HEK293 (cell line): ENCODE data around the gene MIS12.
A peak's percentile ranks its signal among the peaks of the same experiment; 100 is the strongest.

ENCODE experiments used
- AEBP2 ChIP-seq: fragments of 450-650 bp; formaldehyde crosslinking; IDR thresholded peaks from 2 replicates; pipeline ENCODE4 v1.5.1; 2016; ENCODE audit warnings: missing biosample characterization, missing genetic modification characterization, borderline replicate concordance
- EGR2 ChIP-seq: fragments of 450-650 bp; formaldehyde crosslinking; IDR thresholded peaks from 2 replicates; pipeline ENCODE4 v1.5.1; 2016; ENCODE audit warnings: low read depth, missing biosample characterization, missing genetic modification characterization
- GLI2 ChIP-seq: fragments of 450-650 bp; formaldehyde crosslinking; IDR thresholded peaks from 2 replicates; pipeline ENCODE4; 2017; ENCODE audit warnings: missing biosample characterization, missing genetic modification characterization, low read depth, borderline replicate concordance
- GLIS1 ChIP-seq: fragments of 450-650 bp; formaldehyde crosslinking; IDR thresholded peaks from 2 replicates; pipeline ENCODE4 v1.5.1; 2016; ENCODE audit warnings: missing biosample characterization, missing genetic modification characterization
- KLF8 ChIP-seq: fragments of 450-650 bp; formaldehyde crosslinking; IDR thresholded peaks from 2 replicates; pipeline ENCODE4 v1.5.1; 2016; ENCODE audit warnings: missing biosample characterization, missing genetic modification characterization
- ZBTB17 ChIP-seq: fragments of 450-650 bp; formaldehyde crosslinking; IDR thresholded peaks from 2 replicates; pipeline ENCODE4 v1.5.1; 2016; ENCODE audit warnings: missing biosample characterization, missing genetic modification characterization
- ZFP37 ChIP-seq: fragments of 450-650 bp; formaldehyde crosslinking; IDR thresholded peaks from 2 replicates; pipeline ENCODE4 v1.5.1; 2016; ENCODE audit warnings: missing biosample characterization, missing genetic modification characterization
- ZNF155 ChIP-seq: fragments of 450-650 bp; formaldehyde crosslinking; IDR thresholded peaks from 2 replicates; pipeline ENCODE4 v1.5.1; 2016; ENCODE audit warnings: missing biosample characterization, missing genetic modification characterization
- ZNF2 ChIP-seq: fragments of 450-650 bp; formaldehyde crosslinking; IDR thresholded peaks from 2 replicates; pipeline ENCODE4 v1.5.1; 2016; ENCODE audit warnings: missing biosample characterization, missing genetic modification characterization
- ZNF211 ChIP-seq: fragments of 450-650 bp; formaldehyde crosslinking; IDR thresholded peaks from 2 replicates; pipeline ENCODE4 v1.5.1; 2016; ENCODE audit warnings: low read depth, missing biosample characterization, missing genetic modification characterization
- ZNF214 ChIP-seq: fragments of 450-650 bp; formaldehyde crosslinking; IDR thresholded peaks from 2 replicates; pipeline ENCODE4 v1.5.1; 2017; ENCODE audit warnings: missing biosample characterization, mild to moderate bottlenecking, missing genetic modification characterization, borderline replicate concordance
- ZNF23 ChIP-seq: fragments of 450-650 bp; formaldehyde crosslinking; IDR thresholded peaks from 2 replicates; pipeline ENCODE4 v1.5.1; 2016; ENCODE audit warnings: missing biosample characterization, missing genetic modification characterization, borderline replicate concordance
- ZNF335 ChIP-seq: fragments of 450-650 bp; formaldehyde crosslinking; conservative IDR thresholded peaks from 2 replicates; pipeline ENCODE4 v1.5.1; 2016; ENCODE audit warnings: missing biosample characterization, missing genetic modification characterization
- ZNF423 ChIP-seq: fragments of 450-650 bp; formaldehyde crosslinking; IDR thresholded peaks from 2 replicates; pipeline ENCODE4 v1.5.1; 2016; ENCODE audit warnings: missing biosample characterization, missing genetic modification characterization
- ZNF433 ChIP-seq: fragments of 450-650 bp; formaldehyde crosslinking; IDR thresholded peaks from 2 replicates; pipeline ENCODE4 v1.5.1; 2016; ENCODE audit warnings: missing biosample characterization, missing genetic modification characterization, low read depth
- ZNF530 ChIP-seq: fragments of 450-650 bp; formaldehyde crosslinking; IDR thresholded peaks from 2 replicates; pipeline ENCODE4 v1.5.1; 2016; ENCODE audit warnings: low read depth, missing biosample characterization, missing genetic modification characterization
- ZNF555 ChIP-seq: fragments of 450-650 bp; formaldehyde crosslinking; conservative IDR thresholded peaks from 2 replicates; pipeline ENCODE4 v1.5.1; 2017; ENCODE audit warnings: missing biosample characterization, mild to moderate bottlenecking, missing genetic modification characterization, inconsistent platforms
- ZNF585B ChIP-seq: fragments of 450-650 bp; formaldehyde crosslinking; IDR thresholded peaks from 2 replicates; pipeline ENCODE4 v1.5.1; 2016; ENCODE audit warnings: missing biosample characterization, missing genetic modification characterization
- ZNF626 ChIP-seq: fragments of 450-650 bp; sonication (Bioruptor Pico); formaldehyde crosslinking; IDR thresholded peaks from 2 replicates; pipeline ENCODE4 v1.5.1; 2018; ENCODE audit warnings: missing biosample characterization, missing genetic modification characterization, inconsistent platforms
- ZNF670 ChIP-seq: fragments of 450-650 bp; formaldehyde crosslinking; IDR thresholded peaks from 2 replicates; pipeline ENCODE4 v1.5.1; 2016; ENCODE audit warnings: missing biosample characterization, missing genetic modification characterization, low read depth
- ZNF707 ChIP-seq: fragments of 450-650 bp; formaldehyde crosslinking; IDR thresholded peaks from 2 replicates; pipeline ENCODE4 v1.5.1; 2016; ENCODE audit warnings: missing biosample characterization, missing genetic modification characterization
- ZNF768 ChIP-seq: fragments of 450-650 bp; formaldehyde crosslinking; IDR thresholded peaks from 2 replicates; pipeline ENCODE4 v1.5.1; 2018; ENCODE audit warnings: missing biosample characterization, mild to moderate bottlenecking, missing genetic modification characterization
- TF ChIP-seq, protein P1 (sequence below): fragments of 450-650 bp; formaldehyde crosslinking; IDR thresholded peaks from 2 replicates; pipeline ENCODE4 v1.5.1; 2016; ENCODE audit warnings: missing biosample characterization, missing genetic modification characterization
- TF ChIP-seq, protein P2 (sequence below): fragments of 450-650 bp; formaldehyde crosslinking; IDR thresholded peaks from 2 replicates; pipeline ENCODE4 v1.5.1; 2016; ENCODE audit warnings: missing biosample characterization, missing genetic modification characterization
- TF ChIP-seq, protein P3 (sequence below): fragments of 450-650 bp; formaldehyde crosslinking; conservative IDR thresholded peaks from 2 replicates; pipeline ENCODE4 v1.5.1; 2016; ENCODE audit warnings: low read depth, missing biosample characterization, missing genetic modification characterization
- TF ChIP-seq, protein P4 (sequence below): fragments of 450-650 bp; formaldehyde crosslinking; IDR thresholded peaks from 2 replicates; pipeline ENCODE4 v1.5.1; 2016; ENCODE audit warnings: missing biosample characterization, missing genetic modification characterization
- TF ChIP-seq, protein P5 (sequence below): fragments of 450-650 bp; formaldehyde crosslinking; IDR thresholded peaks from 2 replicates; pipeline ENCODE4 v1.5.0; 2017; ENCODE audit warnings: missing biosample characterization, missing genetic modification characterization, borderline replicate concordance

Gene MIS12

GRCh38 chr17:5526821-5527598 is 40.6 kb downstream of the MIS12 start (continued):
- TF ChIP-seq ZNF214 (tag by site-specific recombination): no peak
- TF ChIP-seq EGR2 (tag by site-specific recombination): no peak
- peak; percentile 43; the same call in 1 of the 2 replicates for TF ChIP-seq GLIS1 (tag by site-specific recombination)
- TF ChIP-seq ZNF2 (tag by site-specific recombination): 0 out of 2 replicates have a peak, but pooled peaks have one; percentile 17
- TF ChIP-seq ZNF211: no peak
- no peak for TF ChIP-seq ZFP37 (tag by site-specific recombination)
- no peak for TF ChIP-seq ZNF707 (tag by site-specific recombination)
- TF ChIP-seq ZNF626: no peak
- no peak for TF ChIP-seq GLI2 (tag by site-specific recombination)
- TF ChIP-seq KLF8 (tag by site-specific recombination): peak; percentile 40; the same call in 1 of the 2 replicates
- no peak for TF ChIP-seq ZNF23
- TF ChIP-seq, protein P1, sequence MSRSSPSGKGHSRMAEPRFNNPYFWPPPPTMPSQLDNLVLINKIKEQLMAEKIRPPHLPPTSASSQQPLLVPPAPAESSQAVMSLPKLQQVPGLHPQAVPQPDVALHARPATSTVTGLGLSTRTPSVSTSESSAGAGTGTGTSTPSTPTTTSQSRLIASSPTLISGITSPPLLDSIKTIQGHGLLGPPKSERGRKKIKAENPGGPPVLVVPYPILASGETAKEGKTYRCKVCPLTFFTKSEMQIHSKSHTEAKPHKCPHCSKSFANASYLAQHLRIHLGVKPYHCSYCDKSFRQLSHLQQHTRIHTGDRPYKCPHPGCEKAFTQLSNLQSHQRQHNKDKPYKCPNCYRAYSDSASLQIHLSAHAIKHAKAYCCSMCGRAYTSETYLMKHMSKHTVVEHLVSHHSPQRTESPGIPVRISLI: no peak
- TF ChIP-seq ZNF555 (tag by site-specific recombination): no peak
- TF ChIP-seq ZBTB17 (tag by site-specific recombination): peak; percentile 56; the same call in 1 of the 2 replicates
- TF ChIP-seq ZNF155 (tag by site-specific recombination): no peak
- TF ChIP-seq, protein P2, sequence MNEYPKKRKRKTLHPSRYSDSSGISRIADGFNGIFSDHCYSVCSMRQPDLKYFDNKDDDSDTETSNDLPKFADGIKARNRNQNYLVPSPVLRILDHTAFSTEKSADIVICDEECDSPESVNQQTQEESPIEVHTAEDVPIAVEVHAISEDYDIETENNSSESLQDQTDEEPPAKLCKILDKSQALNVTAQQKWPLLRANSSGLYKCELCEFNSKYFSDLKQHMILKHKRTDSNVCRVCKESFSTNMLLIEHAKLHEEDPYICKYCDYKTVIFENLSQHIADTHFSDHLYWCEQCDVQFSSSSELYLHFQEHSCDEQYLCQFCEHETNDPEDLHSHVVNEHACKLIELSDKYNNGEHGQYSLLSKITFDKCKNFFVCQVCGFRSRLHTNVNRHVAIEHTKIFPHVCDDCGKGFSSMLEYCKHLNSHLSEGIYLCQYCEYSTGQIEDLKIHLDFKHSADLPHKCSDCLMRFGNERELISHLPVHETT (tag by site-specific recombination): peak; percentile 87
- no peak for TF ChIP-seq AEBP2 (tag by site-specific recombination)
- TF ChIP-seq ZNF585B (tag by site-specific recombination): no peak
- TF ChIP-seq ZNF433 (tag by site-specific recombination): no peak
- TF ChIP-seq ZNF670 (tag by site-specific recombination): no peak
- TF ChIP-seq, protein P3, sequence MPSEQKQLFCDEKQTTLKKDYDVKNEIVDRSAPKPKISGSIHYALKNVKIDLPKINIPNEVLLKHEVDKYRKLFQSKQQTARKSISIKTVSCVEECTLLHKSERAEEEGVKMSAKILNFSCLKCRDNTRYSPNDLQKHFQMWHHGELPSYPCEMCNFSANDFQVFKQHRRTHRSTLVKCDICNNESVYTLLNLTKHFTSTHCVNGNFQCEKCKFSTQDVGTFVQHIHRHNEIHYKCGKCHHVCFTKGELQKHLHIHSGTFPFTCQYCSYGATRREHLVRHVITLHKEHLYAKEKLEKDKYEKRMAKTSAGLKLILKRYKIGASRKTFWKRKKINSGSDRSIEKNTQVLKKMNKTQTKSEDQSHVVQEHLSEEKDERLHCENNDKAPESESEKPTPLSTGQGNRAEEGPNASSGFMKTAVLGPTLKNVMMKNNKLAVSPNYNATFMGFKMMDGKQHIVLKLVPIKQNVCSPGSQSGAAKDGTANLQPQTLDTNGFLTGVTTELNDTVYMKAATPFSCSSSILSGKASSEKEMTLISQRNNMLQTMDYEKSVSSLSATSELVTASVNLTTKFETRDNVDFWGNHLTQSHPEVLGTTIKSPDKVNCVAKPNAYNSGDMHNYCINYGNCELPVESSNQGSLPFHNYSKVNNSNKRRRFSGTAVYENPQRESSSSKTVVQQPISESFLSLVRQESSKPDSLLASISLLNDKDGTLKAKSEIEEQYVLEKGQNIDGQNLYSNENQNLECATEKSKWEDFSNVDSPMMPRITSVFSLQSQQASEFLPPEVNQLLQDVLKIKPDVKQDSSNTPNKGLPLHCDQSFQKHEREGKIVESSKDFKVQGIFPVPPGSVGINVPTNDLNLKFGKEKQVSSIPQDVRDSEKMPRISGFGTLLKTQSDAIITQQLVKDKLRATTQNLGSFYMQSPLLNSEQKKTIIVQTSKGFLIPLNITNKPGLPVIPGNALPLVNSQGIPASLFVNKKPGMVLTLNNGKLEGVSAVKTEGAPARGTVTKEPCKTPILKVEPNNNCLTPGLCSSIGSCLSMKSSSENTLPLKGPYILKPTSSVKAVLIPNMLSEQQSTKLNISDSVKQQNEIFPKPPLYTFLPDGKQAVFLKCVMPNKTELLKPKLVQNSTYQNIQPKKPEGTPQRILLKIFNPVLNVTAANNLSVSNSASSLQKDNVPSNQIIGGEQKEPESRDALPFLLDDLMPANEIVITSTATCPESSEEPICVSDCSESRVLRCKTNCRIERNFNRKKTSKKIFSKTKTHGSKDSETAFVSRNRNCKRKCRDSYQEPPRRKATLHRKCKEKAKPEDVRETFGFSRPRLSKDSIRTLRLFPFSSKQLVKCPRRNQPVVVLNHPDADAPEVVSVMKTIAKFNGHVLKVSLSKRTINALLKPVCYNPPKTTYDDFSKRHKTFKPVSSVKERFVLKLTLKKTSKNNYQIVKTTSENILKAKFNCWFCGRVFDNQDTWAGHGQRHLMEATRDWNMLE (tag by site-specific recombination): 0 out of 2 replicates have a peak, but pooled peaks have one; percentile 39
- peak; percentile 66 for TF ChIP-seq ZNF335
- TF ChIP-seq, protein P4, sequence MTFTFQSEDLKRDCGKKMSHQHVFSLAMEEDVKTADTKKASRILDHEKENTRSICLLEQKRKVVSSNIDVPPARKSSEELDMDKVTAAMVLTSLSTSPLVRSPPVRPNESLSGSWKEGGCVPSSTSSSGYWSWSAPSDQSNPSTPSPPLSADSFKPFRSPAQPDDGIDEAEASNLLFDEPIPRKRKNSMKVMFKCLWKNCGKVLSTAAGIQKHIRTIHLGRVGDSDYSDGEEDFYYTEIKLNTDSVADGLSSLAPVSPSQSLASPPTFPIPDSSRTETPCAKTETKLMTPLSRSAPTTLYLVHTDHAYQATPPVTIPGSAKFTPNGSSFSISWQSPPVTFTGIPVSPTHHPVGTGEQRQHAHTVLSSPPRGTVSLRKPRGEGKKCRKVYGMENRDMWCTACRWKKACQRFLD (tag by site-specific recombination): no peak
- no peak for TF ChIP-seq ZNF530 (tag by site-specific recombination)
- no peak for TF ChIP-seq ZNF768 (tag by site-specific recombination)
- TF ChIP-seq, protein P5, sequence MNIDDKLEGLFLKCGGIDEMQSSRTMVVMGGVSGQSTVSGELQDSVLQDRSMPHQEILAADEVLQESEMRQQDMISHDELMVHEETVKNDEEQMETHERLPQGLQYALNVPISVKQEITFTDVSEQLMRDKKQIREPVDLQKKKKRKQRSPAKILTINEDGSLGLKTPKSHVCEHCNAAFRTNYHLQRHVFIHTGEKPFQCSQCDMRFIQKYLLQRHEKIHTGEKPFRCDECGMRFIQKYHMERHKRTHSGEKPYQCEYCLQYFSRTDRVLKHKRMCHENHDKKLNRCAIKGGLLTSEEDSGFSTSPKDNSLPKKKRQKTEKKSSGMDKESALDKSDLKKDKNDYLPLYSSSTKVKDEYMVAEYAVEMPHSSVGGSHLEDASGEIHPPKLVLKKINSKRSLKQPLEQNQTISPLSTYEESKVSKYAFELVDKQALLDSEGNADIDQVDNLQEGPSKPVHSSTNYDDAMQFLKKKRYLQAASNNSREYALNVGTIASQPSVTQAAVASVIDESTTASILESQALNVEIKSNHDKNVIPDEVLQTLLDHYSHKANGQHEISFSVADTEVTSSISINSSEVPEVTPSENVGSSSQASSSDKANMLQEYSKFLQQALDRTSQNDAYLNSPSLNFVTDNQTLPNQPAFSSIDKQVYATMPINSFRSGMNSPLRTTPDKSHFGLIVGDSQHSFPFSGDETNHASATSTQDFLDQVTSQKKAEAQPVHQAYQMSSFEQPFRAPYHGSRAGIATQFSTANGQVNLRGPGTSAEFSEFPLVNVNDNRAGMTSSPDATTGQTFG (tag by site-specific recombination): no peak
- no peak for TF ChIP-seq ZNF423 (tag by site-specific recombination)
